Lung (tissue), 12 donors: ENCODE data around the gene TMEM132E. TPM values are rescaled to one million over a fixed set of nuclear protein-coding genes. Genes with fewer than 3 reads are reported as not detected.

Experiments
- ATAC-seq: fragments of 200-7000 bp; cut with Tn5 transposase; one replicate; pipeline ENCODE4 v1.9.1; 2020; ENCODE audit warnings: moderate number of reproducible peaks; ENCODE audit not compliant: insufficient read depth, low FRiP score
- DNase-seq, 3 donors: peaks; one replicate each; pipeline ENCODE4 v3.0.0-alpha.2; 2013 to 2017
- H3K27ac ChIP-seq, 2 donors: one replicate each; pipeline ENCODE4 v1.5.1; 2013; ENCODE audit warnings: mild to moderate bottlenecking in 2 of 2, moderate library complexity in 2 of 2, control low read depth in 1 of 2, inconsistent platforms in 1 of 2, low read depth in 1 of 2, low read length in 1 of 2
- H3K27me3 ChIP-seq, 3 donors: one replicate each; pipeline ENCODE4 v1.5.1; 2013; ENCODE audit warnings: low read length in 2 of 3; ENCODE audit not compliant: control insufficient read depth in 3 of 3, insufficient read depth in 3 of 3
- H3K36me3 ChIP-seq, 4 donors: one replicate each; pipeline ENCODE4 v1.5.1; 2013; ENCODE audit warnings: low read length in 4 of 4, mild to moderate bottlenecking in 1 of 4, moderate library complexity in 1 of 4; ENCODE audit not compliant: control insufficient read depth in 4 of 4, insufficient read depth in 4 of 4
- H3K4me1 ChIP-seq, 5 donors: one replicate each; pipeline ENCODE4 v1.5.1; 2013; ENCODE audit warnings: low read length in 5 of 5, mild to moderate bottlenecking in 2 of 5, moderate library complexity in 1 of 5; ENCODE audit not compliant: control insufficient read depth in 5 of 5, insufficient read depth in 5 of 5
- H3K4me3 ChIP-seq: one replicate; pipeline ENCODE4 v1.5.1; 2013; ENCODE audit warnings: mild to moderate bottlenecking, control low read depth, moderate library complexity
- H3K9ac ChIP-seq, 2 donors: one replicate each; pipeline ENCODE4 v1.5.1; 2013; ENCODE audit warnings: low read length in 2 of 2, control low read depth in 1 of 2; ENCODE audit not compliant: insufficient read depth in 1 of 2
- H3K9me3 ChIP-seq, 4 donors: one replicate each; pipeline ENCODE4 v1.5.1; 2013; ENCODE audit warnings: low read length in 3 of 4, mild to moderate bottlenecking in 1 of 4, moderate library complexity in 1 of 4; ENCODE audit not compliant: control insufficient read depth in 4 of 4, insufficient read depth in 3 of 4
- WGBS, 2 donors: extraction: QIAGEN DNeasy Blood & Tissue Kit; methylation state at CpG; one replicate each; pipeline ENCODE4 v1.1.7; 2013; 5-methylcytosine and 5-hydroxymethylcytosine counted together
- polyA plus RNA-seq, 2 donors: library from polyadenylated mRNA; stranded (reverse); fragments of 200-250 nt; gene quantifications; one replicate each; pipeline ENCODE4 v1.2.1, GENCODE V29; 2013
- total RNA-seq, 2 donors: library from RNA; depleted of rRNA in 1 of 2; stranded (reverse); fragments of >200 nt in 1 of 2; gene quantifications; one replicate each; pipeline ENCODE4 v1.2.1, GENCODE V29; 2014 to 2021
- TF ChIP-seq, protein P1 (sequence below): IDR thresholded peaks from 2 replicates; pipeline ENCODE4 v1.5.1; 2012; ENCODE audit warnings: mild to moderate bottlenecking; ENCODE audit errors: control extremely low read depth, extremely low read depth
- donor health status: control.
- donor health status: control.
- donor health status: Bipolar disorder and iron deficiency.
- donor health status: healthy.
- donor health status: DM: yes; HTN: yes; CAD: no.

TMEM132E gene
- total and polyA plus RNA-seq, 4 donors = 0.02 to 0.17 (median 0.07) TPM

DNA sequence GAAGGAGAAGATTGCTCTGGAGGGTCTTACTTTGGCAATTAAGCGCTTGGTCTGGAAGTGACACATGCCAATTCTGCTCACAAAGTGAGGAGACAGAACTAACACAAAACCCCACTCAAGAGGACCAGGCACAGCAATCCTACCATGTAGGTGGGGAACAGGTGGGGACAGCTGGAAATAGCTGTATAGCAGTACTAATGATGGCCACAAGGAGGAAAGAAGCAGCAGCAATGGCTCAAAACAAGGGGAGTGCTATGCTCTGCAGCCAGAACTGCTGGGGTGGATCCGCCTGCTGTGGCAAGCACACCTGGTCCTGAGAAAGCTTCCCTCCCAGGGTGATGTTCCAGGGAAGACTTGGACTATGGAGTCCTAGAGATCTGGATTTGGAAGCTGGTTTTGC lies 17.0 kb upstream of the TMEM132E start:
- no peak for ATAC-seq
- H3K4me1 ChIP-seq = no peaks in the 10 kb centered on the region
- TF ChIP-seq, protein P1, sequence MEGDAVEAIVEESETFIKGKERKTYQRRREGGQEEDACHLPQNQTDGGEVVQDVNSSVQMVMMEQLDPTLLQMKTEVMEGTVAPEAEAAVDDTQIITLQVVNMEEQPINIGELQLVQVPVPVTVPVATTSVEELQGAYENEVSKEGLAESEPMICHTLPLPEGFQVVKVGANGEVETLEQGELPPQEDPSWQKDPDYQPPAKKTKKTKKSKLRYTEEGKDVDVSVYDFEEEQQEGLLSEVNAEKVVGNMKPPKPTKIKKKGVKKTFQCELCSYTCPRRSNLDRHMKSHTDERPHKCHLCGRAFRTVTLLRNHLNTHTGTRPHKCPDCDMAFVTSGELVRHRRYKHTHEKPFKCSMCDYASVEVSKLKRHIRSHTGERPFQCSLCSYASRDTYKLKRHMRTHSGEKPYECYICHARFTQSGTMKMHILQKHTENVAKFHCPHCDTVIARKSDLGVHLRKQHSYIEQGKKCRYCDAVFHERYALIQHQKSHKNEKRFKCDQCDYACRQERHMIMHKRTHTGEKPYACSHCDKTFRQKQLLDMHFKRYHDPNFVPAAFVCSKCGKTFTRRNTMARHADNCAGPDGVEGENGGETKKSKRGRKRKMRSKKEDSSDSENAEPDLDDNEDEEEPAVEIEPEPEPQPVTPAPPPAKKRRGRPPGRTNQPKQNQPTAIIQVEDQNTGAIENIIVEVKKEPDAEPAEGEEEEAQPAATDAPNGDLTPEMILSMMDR = no peak

DNA sequence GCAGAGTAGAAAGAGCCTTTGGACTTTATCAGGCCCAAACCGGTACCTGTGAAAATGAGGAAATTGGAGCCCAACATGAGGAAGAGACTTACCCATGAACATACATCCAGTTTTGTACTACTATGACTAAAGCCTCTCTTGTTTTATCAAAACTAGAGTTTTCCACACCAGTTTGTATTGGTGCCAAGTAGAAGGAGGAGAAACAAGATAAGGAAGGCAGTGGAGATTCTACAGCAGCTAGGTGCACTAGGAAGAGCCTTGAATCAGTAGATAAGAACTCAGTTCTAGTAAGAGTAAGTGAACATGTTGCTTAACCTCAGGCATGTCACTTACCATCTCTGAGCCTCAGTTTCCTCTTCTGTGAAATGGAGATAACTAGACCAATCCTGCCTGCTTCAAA lies 13.7 kb upstream of the TMEM132E start:
- Histone ChIP-seq H3K27ac (no peak overlapping the region), H3K9ac (no peak overlapping the region), H3K4me1 (no peaks in the 10 kb centered on the region), H3K36me3 (no peaks in the 10 kb centered on the region), H3K27me3 (peaks cover 0 to 28% (median 15%) of the 10 kb centered on the region in 3 donors), H3K9me3 (peaks cover 0 to 2% (median 0%) of the 10 kb centered on the region in 4 donors), H3K4me3 (no peak overlapping the region)
- 78 to 81% methylated on average over 1 of the region's 1 CpG for WGBS, 2 donors
- DNase-seq = no peak
- ATAC-seq = no peak
- TF ChIP-seq, protein P1 = no peak

More for the DNA sequence above, 17.0 kb upstream of the TMEM132E start:
- no peaks in the 10 kb centered on the region for H3K36me3 ChIP-seq
- H3K27ac ChIP-seq = no peak overlapping the region
- H3K27me3 ChIP-seq = peaks cover 0 to 26% (median 15%) of the 10 kb centered on the region in 3 donors
- 36 to 45% methylated on average over 2 of the region's 2 CpGs for WGBS, 2 donors
- H3K4me3 ChIP-seq = no peak overlapping the region
- no peaks in the 10 kb centered on the region for H3K9me3 ChIP-seq
- no peak overlapping the region for H3K9ac ChIP-seq
- no peak for DNase-seq

DNA sequence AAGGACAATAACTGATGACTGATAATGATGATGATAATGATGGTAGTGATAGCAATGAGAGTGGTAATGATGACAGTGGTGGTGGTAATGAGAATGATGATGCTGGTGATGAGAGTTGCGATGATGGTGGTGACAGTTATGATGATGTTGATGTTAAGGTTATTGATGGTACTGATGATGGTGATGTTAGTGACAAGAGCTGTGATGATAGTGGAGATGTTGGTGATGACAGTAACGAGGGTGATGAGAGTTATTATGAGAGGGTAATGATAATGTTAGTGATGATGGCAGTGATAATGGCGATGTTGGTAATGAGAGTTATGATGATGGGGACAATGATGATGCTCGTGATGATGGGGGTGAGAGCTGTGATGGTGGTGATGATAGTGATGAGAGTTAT lies 13.2 kb upstream of the TMEM132E start:
- WGBS, 2 donors = 83 to 91% methylated on average over 4 of the region's 4 CpGs
- peaks cover 0 to 2% (median 0%) of the 10 kb centered on the region in 4 donors for H3K9me3 ChIP-seq
- H3K9ac ChIP-seq = no peak overlapping the region
- ATAC-seq = no peak
- peaks cover 0 to 1% (median 0%) of the 10 kb centered on the region in 5 donors for H3K4me1 ChIP-seq
- no peak for DNase-seq
- no peak overlapping the region for H3K27ac ChIP-seq
- TF ChIP-seq, protein P1 = no peak
- H3K36me3 ChIP-seq = no peaks in the 10 kb centered on the region
- H3K27me3 ChIP-seq = peaks cover 0 to 30% (median 15%) of the 10 kb centered on the region in 3 donors
- H3K4me3 ChIP-seq = no peak overlapping the region

DNA sequence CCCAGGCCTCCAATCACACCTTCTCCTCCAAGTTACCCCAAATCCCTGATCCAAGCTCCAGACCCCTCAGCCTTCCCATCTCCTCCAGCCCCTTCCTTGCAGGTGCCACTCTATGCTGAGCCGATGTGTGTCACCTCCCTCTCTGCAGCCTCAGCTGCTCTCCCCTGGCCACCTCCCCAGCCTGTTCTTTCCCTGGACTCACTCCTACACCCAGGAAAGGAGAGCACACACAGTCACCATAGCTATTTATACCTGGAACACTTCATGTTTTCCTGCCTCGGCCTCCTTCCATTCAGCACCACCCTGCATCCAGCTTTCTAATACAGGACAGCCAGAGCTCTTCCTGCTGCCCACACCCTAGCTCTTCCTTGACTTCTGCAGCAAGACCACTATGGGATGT lies 12.5 kb upstream of the TMEM132E start:
- H3K27ac ChIP-seq = no peak overlapping the region
- no peaks in the 10 kb centered on the region for H3K36me3 ChIP-seq
- H3K27me3 ChIP-seq = peaks cover 0 to 32% (median 15%) of the 10 kb centered on the region in 3 donors
- no peak overlapping the region for H3K4me3 ChIP-seq
- WGBS, 2 donors = 80 to 88% methylated on average over 2 of the region's 2 CpGs
- DNase-seq (no peak), ATAC-seq (no peak)
- peaks cover 0 to 8% (median 0%) of the 10 kb centered on the region in 5 donors for H3K4me1 ChIP-seq
- H3K9me3 ChIP-seq = peaks cover 0 to 2% (median 0%) of the 10 kb centered on the region in 4 donors
- TF ChIP-seq, protein P1 = no peak
- no peak overlapping the region for H3K9ac ChIP-seq
